Urinary bladder (tissue), 4 donors: ENCODE measurements around the gene ALDH5A1. TPM values are rescaled to one million over a fixed set of nuclear protein-coding genes. Genes with fewer than 3 reads are reported as not detected.

Source experiments
- DNase-seq: peaks from one replicate; pipeline ENCODE4 v3.0.0-alpha.2; 2015; ENCODE audit errors: extremely low spot score
- H3K27ac ChIP-seq: one replicate; pipeline ENCODE4 v1.5.1; 2013; ENCODE audit warnings: low read depth, mild to moderate bottlenecking, moderate library complexity
- H3K36me3 ChIP-seq: one replicate; pipeline ENCODE4 v1.6.1; 2013; ENCODE audit warnings: mild to moderate bottlenecking, moderate library complexity; ENCODE audit not compliant: insufficient read depth
- H3K4me1 ChIP-seq: one replicate; pipeline ENCODE4 v1.6.1; 2013; ENCODE audit warnings: mild to moderate bottlenecking, moderate library complexity; ENCODE audit not compliant: insufficient read depth
- H3K4me3 ChIP-seq: one replicate; pipeline ENCODE4 v1.5.1; 2013; ENCODE audit warnings: low read depth, low read length
- WGBS: extraction: QIAGEN DNeasy Blood & Tissue Kit; methylation state at CpG from one replicate; pipeline ENCODE4 v1.1.7; 2013; 5-methylcytosine and 5-hydroxymethylcytosine counted together
- polyA plus RNA-seq: library from polyadenylated mRNA; stranded (reverse); fragments of 200-250 nt; gene quantifications from one replicate; pipeline ENCODE4 v1.2.3, GENCODE V29; 2013
- total RNA-seq: library from RNA; depleted of rRNA; stranded (reverse); fragments of >200 nt; gene quantifications from one replicate; pipeline ENCODE4 v1.2.3, GENCODE V29; 2014
- donor health status: healthy with polysubstance abuse.
- donor health status: healthy.

Gene ALDH5A1
- total and polyA plus RNA-seq, 2 donors = 4.6 to 9.3 TPM

DNA sequence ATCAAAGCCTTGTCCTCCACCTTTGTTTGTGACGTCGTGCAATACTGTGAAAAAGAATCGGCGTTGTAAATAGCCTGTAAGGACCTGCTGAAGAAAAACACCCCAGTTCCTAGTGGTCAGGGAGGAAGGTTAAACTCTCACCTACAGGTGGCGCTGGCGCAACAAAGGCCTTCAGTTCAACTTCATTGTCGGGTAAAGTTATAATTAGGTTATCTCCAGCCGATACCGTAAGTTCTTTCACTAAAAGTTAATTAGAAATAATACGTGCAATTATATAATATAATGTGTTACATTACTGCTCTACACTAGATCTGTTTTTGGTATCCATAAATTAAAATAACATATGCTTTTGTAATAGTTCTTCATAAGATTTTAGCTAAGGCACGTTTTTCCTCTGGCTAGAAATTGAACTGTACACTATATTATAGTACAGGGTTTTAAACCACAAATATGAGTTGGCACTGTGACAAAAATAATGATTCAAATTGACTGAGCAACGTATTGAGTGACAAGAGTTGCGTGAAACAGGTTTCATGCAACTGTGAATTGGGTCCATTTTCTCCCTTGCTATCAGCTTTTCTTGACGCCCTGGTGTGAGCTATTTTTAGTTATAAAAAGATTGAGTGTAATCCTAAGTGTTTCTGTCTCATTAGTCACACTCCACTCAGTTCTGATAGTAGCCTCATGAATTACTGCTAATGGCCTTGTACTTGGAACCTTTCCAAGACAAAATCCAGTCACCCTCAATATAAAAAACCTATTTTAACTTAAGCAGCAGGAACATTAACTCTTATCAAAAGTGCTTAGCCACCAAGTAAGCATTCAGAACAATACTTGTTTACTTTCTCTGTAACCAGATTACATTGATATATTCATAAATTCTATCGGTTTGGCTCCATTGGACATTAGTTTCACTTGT lies 89.0 kb downstream of the ALDH5A1 start:
- Histone ChIP-seq H3K4me3 (no peak overlapping the region), H3K4me1 (no peaks in the 10 kb centered on the region), H3K36me3 (no peaks in the 10 kb centered on the region), H3K27ac (no peak overlapping the region)
- 17% methylated on average over 15 of the region's 15 CpGs for WGBS
- DNase-seq = peak; percentile 36

DNA sequence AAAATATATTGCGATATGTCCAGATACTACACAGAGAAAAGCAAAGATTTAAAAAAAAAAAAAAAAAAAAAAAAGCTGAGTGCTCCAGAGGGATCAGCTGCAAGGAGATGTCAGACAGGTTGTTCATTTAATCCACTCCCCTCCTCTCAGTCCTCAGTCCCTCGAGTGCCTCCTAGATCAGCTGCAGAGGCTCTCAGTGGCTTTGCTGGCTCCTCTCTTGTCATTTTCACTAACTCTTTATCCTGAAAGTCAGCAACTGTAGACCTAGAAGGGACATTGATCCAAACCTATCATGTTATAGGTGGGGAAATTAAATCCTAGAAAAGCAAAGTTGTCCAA lies 89.6 kb downstream of the ALDH5A1 start:
- 48% methylated on average over 2 of the region's 2 CpGs for WGBS
- no peaks in the 10 kb centered on the region for H3K36me3 ChIP-seq
- H3K4me1 ChIP-seq = no peaks in the 10 kb centered on the region
- H3K4me3 ChIP-seq = no peak overlapping the region
- no peak overlapping the region for H3K27ac ChIP-seq
- no peak for DNase-seq

Other genes starting within 250 kb of the ALDH5A1 start
- gene DCDC2, start 136.9 kb upstream of the ALDH5A1 start, total RNA-seq = 4.3 TPM
- 0.23 TPM for gene DCDC2, start 136.9 kb upstream of the ALDH5A1 start, polyA plus RNA-seq
- 22.3 TPM for gene MRS2, start 92.0 kb upstream of the ALDH5A1 start, total RNA-seq
- gene MRS2, start 92.0 kb upstream of the ALDH5A1 start, polyA plus RNA-seq = 19.6 TPM
- 4.8 TPM for gene GPLD1, start 5.4 kb upstream of the ALDH5A1 start, total RNA-seq
- 1.6 TPM for gene GPLD1, start 5.4 kb upstream of the ALDH5A1 start, polyA plus RNA-seq
- gene KIAA0319, start 151.2 kb downstream of the ALDH5A1 start, total RNA-seq = 0.26 TPM
- gene KIAA0319, start 151.2 kb downstream of the ALDH5A1 start, polyA plus RNA-seq = 0.04 TPM
- 42.2 TPM for gene TDP2, start 171.9 kb downstream of the ALDH5A1 start, total RNA-seq
- 29.7 TPM for gene TDP2, start 171.9 kb downstream of the ALDH5A1 start, polyA plus RNA-seq
- gene ACOT13, start 172.1 kb downstream of the ALDH5A1 start, total RNA-seq = 8.7 TPM
- 12.0 TPM for gene ACOT13, start 172.1 kb downstream of the ALDH5A1 start, polyA plus RNA-seq
- gene C6orf62, start 224.2 kb downstream of the ALDH5A1 start, total RNA-seq = 85.8 TPM
- 38.1 TPM for gene C6orf62, start 224.2 kb downstream of the ALDH5A1 start, polyA plus RNA-seq